Upper lobe of left lung (tissue), 6 donors: ENCODE results near the gene ADD2. TPM values are rescaled to one million over a fixed set of nuclear protein-coding genes. Genes with fewer than 3 reads are reported as not detected.

Experiments
- ATAC-seq, 2 donors: fragments of 200-7000 bp; cut with Tn5 transposase; one replicate each; pipeline ENCODE4 v1.9.1; 2022; ENCODE audit warnings: mild to moderate bottlenecking in 2 of 2, moderate library complexity in 2 of 2; ENCODE audit not compliant: low FRiP score in 2 of 2
- DNase-seq, 2 donors: peaks; one replicate each; pipeline ENCODE4 v3.0.0-alpha.2; 2019 to 2020
- H3K27ac ChIP-seq, 4 donors: fragments of 200-600 bp; sonication (generic); one replicate each; pipeline ENCODE4 v1.5.1; 2016 to 2019
- H3K27me3 ChIP-seq, 4 donors: fragments of 200-600 bp; sonication (generic); one replicate each; pipeline ENCODE4 v1.5.1; 2017 to 2019
- H3K36me3 ChIP-seq, 4 donors: fragments of 200-600 bp; sonication (generic); one replicate each; pipeline ENCODE4 v1.5.1; 2016 to 2019
- H3K4me1 ChIP-seq, 4 donors: fragments of 200-600 bp; sonication (generic); one replicate each; pipeline ENCODE4 v1.5.1; 2018 to 2019
- H3K4me3 ChIP-seq, 4 donors: fragments of 200-600 bp; sonication (generic); one replicate each; pipeline ENCODE4 v1.5.1; 2017 to 2019; ENCODE audit warnings: mild to moderate bottlenecking in 2 of 4, moderate library complexity in 1 of 4
- H3K9me3 ChIP-seq, 4 donors: fragments of 200-600 bp; sonication (generic); one replicate each; pipeline ENCODE4 v1.5.1; 2018 to 2019
- CTCF ChIP-seq, 6 experiments: fragments of 450-650 bp in 4 of 6; fragments of 200-600 bp in 2 of 6; sonication (generic) in 2 of 6; IDR thresholded peaks; one replicate each; pipeline ENCODE4 v1.5.1; 2016 to 2019; ENCODE audit warnings: antibody characterized with exemption in 6 of 6
- EP300 ChIP-seq, 4 donors: sonication (generic); formaldehyde crosslinking; IDR thresholded peaks; one replicate each; pipeline ENCODE4 v1.5.1; 2017; ENCODE audit warnings: antibody characterized with exemption in 4 of 4, control low read depth in 2 of 4
- POLR2A ChIP-seq, 4 donors: fragments of 450-650 bp; IDR thresholded peaks; one replicate each; pipeline ENCODE4 v1.5.1; 2016 to 2017; ENCODE audit warnings: antibody characterized with exemption in 4 of 4, mild to moderate bottlenecking in 2 of 4
- POLR2AphosphoS5 ChIP-seq, 2 donors: sonication (generic); formaldehyde crosslinking; IDR thresholded peaks; one replicate each; pipeline ENCODE4 v1.5.1; 2017; ENCODE audit warnings: antibody characterized with exemption in 2 of 2
- WGBS, 2 donors: methylation state at CpG; one replicate each; pipeline ENCODE4 v1.1.5; 2017 to 2018; 5-methylcytosine and 5-hydroxymethylcytosine counted together
- total RNA-seq, 6 donors: library from RNA; depleted of rRNA in 4 of 6; stranded (reverse); fragments of >200 nt in 4 of 6; gene quantifications; one replicate each; pipeline versions ENCODE4 v1.1.0 to v1.2.1, GENCODE V29; 2016 to 2021
- donor health status: DM: no; HTN: no; CAD: no; lungs with moderate emphysema.
- donor health status: DM: no; HTN: yes; CAD: no; lungs with severe emphysema.

Gene ADD2
- total RNA-seq: 1 to 10 TPM in 2 of 6 donors, under 1 TPM in 4; under 0.01 to 3.3 (median 0.50) TPM

- Histone ChIP-seq H3K27ac (peak within 1 kb of the TSS in 1 of 4 donors; percentile 3), H3K4me3 (peak within 1 kb of the TSS; percentile 1 to 48 (median 36)), H3K4me1 (peaks cover 14 to 20% (median 16%) of the 10 kb centered on the region in 4 donors), H3K36me3 (no peaks in the 10 kb centered on the region), H3K27me3 (peaks cover 0 to 18% (median 7%) of the 10 kb centered on the region in 4 donors), H3K9me3 (no peaks in the 10 kb centered on the region)
- ATAC-seq: peak; percentile 31 to 67
- peak in 1 of 2 donors; percentile 83 for DNase-seq
- 4 to 6% methylated on average over 20 to 26 of the region's 74 CpGs for WGBS, 2 donors
- peak in 1 of 6 experiments; percentile 15 for TF ChIP-seq CTCF (IDR thresholded peaks at IDR 0.05)
- TF ChIP-seq POLR2A (IDR thresholded peaks at IDR 0.05): no peak
- TF ChIP-seq EP300 (IDR thresholded peaks at IDR 0.05): no peak
Measured at GRCh38 chr2:70767699-70768589, at the start of gene ADD2. ADD2 (minus strand) TSS chr2:70768200; CDS start chr2:70706408, 61,792 bp downstream.

GRCh38 chr2:70817284-70817954 is 49.4 kb upstream of the ADD2 start:
- ATAC-seq (no peak), DNase-seq (no peak)
- 70 to 84% methylated on average over 3 of the region's 3 CpGs for WGBS, 2 donors
- Histone ChIP-seq H3K27me3 (no peaks in the 10 kb centered on the region), H3K9me3 (no peaks in the 10 kb centered on the region), H3K36me3 (no peaks in the 10 kb centered on the region), H3K4me3 (no peak overlapping the region), H3K4me1 (no peaks in the 10 kb centered on the region), H3K27ac (no peak overlapping the region)
- no peak for TF ChIP-seq POLR2AphosphoS5 (IDR thresholded peaks at IDR 0.05)
- TF ChIP-seq EP300 (IDR thresholded peaks at IDR 0.05): no peak
- no peak for TF ChIP-seq CTCF (IDR thresholded peaks at IDR 0.05)
- TF ChIP-seq POLR2A (IDR thresholded peaks at IDR 0.05): no peak

- DNase-seq: no peak
- H3K27ac ChIP-seq: no peak overlapping the region
- H3K9me3 ChIP-seq: no peaks in the 10 kb centered on the region
- no peaks in the 10 kb centered on the region for H3K27me3 ChIP-seq
- WGBS, 2 donors: 75 to 85% methylated on average over 5 of the region's 5 CpGs
- H3K36me3 ChIP-seq: no peaks in the 10 kb centered on the region
- H3K4me1 ChIP-seq: no peaks in the 10 kb centered on the region
- TF ChIP-seq POLR2AphosphoS5 (IDR thresholded peaks at IDR 0.05) (no peak), CTCF (IDR thresholded peaks at IDR 0.05) (no peak), EP300 (IDR thresholded peaks at IDR 0.05) (no peak), POLR2A (IDR thresholded peaks at IDR 0.05) (no peak)
- ATAC-seq: no peak
- no peak overlapping the region for H3K4me3 ChIP-seq
Measured at GRCh38 chr2:70816726-70817125, 48.7 kb upstream of the ADD2 start.

GRCh38 chr2:70808983-70809958 is 41.3 kb upstream of the ADD2 start:
- TF ChIP-seq POLR2A (IDR thresholded peaks at IDR 0.05) (no peak), EP300 (IDR thresholded peaks at IDR 0.05) (no peak)
- DNase-seq: no peak
- Histone ChIP-seq H3K4me1 (no peaks in the 10 kb centered on the region), H3K27me3 (no peaks in the 10 kb centered on the region), H3K27ac (no peak overlapping the region), H3K36me3 (no peaks in the 10 kb centered on the region), H3K4me3 (no peak overlapping the region), H3K9me3 (no peaks in the 10 kb centered on the region)
- peak; percentile 12 to 47 for ATAC-seq
- WGBS, 2 donors: 89 to 94% methylated on average over 12 of the region's 12 CpGs
